Activated CD8-positive, alpha-beta memory T cell treated with anti-CD3 and anti-CD28 coated beads for 4 hours (primary cell): ENCODE measurements around the gene OAS2.
A peak's percentile ranks its signal among the peaks of the same experiment; 100 is the strongest.
"Not testable (repeated sequence)": the region's sequence is repeated elsewhere in the genome, so short reads cannot be mapped to it uniquely, and the experiment has no call there.

Source experiments
- DNase-seq, 2 donors: peaks; one replicate each; pipeline ENCODE4 v3.0.0-alpha.2; 2020; ENCODE audit warnings: low read depth in 2 of 2

Gene OAS2

GRCh38 chr12:112948806-112949205, 29.5 kb upstream of the OAS2 start:
- no peak for DNase-seq

- DNase-seq = no peak
These were observed 27.6 kb upstream of the OAS2 start for GRCh38 chr12:112950701-112951100.

- DNase-seq = not testable (repeated sequence)
These were observed 21.2 kb upstream of the OAS2 start for GRCh38 chr12:112957125-112957524.

- DNase-seq = no peak
These were observed 17.2 kb upstream of the OAS2 start for GRCh38 chr12:112961074-112961473.

GRCh38 chr12:112961536-112961935, 16.8 kb upstream of the OAS2 start:
- no peak for DNase-seq

GRCh38 chr12:112962561-112962960, 15.8 kb upstream of the OAS2 start:
- no peak for DNase-seq

GRCh38 chr12:112963227-112963861, 15.0 kb upstream of the OAS2 start:
- no peak for DNase-seq

- no peak for DNase-seq
These were observed 14.2 kb upstream of the OAS2 start for GRCh38 chr12:112964067-112964670.

- no peak for DNase-seq
These were observed 13.4 kb upstream of the OAS2 start for GRCh38 chr12:112964915-112965314.

GRCh38 chr12:112965643-112966042, 12.7 kb upstream of the OAS2 start:
- no peak for DNase-seq

GRCh38 chr12:112967306-112967705, 11.0 kb upstream of the OAS2 start:
- DNase-seq = no peak

- no peak for DNase-seq
These were observed 10.5 kb upstream of the OAS2 start for GRCh38 chr12:112967858-112968257.

GRCh38 chr12:112969547-112970306, 8.6 kb upstream of the OAS2 start:
- no peak for DNase-seq

- DNase-seq = no peak
These were observed 7.9 kb upstream of the OAS2 start for GRCh38 chr12:112970391-112970790.

GRCh38 chr12:112971248-112971647, 7.1 kb upstream of the OAS2 start:
- no peak for DNase-seq

- DNase-seq = no peak
These were observed 5.1 kb upstream of the OAS2 start for GRCh38 chr12:112973011-112973735.

GRCh38 chr12:112973818-112974231, 4.5 kb upstream of the OAS2 start:
- no peak for DNase-seq

- no peak for DNase-seq
These were observed 3.4 kb upstream of the OAS2 start for GRCh38 chr12:112974904-112975303.

GRCh38 chr12:112977139-112977538, 1.2 kb upstream of the OAS2 start:
- no peak for DNase-seq

- no peak for DNase-seq
These were observed 678 bp upstream of the OAS2 start for GRCh38 chr12:112977641-112978040.

GRCh38 chr12:112979041-112979680, 842 bp downstream of the OAS2 start:
- peak in 1 of 2 donors; percentile 22 for DNase-seq
